Measurements from ENCODE around the gene PTAFR.

GRCh38 chr1:28139025-28139712 lies 37.3 kb downstream of the PTAFR start:
- TF ChIP-seq CTCF (IDR thresholded peaks at IDR 0.05) = no peak
- TF ChIP-seq ZFX (IDR thresholded peaks at IDR 0.05; ENCODE audit: borderline replicate concordance) = no peak

All from 22Rv1 (cell line).